Esophagus muscularis mucosa (tissue), 4 donors: Measurements from ENCODE around the gene TCERG1L. TPM values are rescaled to one million over a fixed set of nuclear protein-coding genes. Genes with fewer than 3 reads are reported as not detected.

Experiments
- DNase-seq: peaks from one replicate; pipeline ENCODE4 v3.0.0-alpha.2; 2017; ENCODE audit errors: extremely low spot score
- H3K27ac ChIP-seq, 4 donors: fragments of 200-600 bp; sonication (generic); replicated peaks in 1 of 4; 1 replicate in 3 of 4; 2 replicates in 1 of 4; pipeline ENCODE4 v1.5.1; 2016 to 2019; ENCODE audit warnings: mild to moderate bottlenecking in 1 of 4
- H3K27me3 ChIP-seq, 4 donors: fragments of 200-600 bp; sonication (generic); one replicate each; pipeline versions ENCODE4 v1.5.1 to v1.6.0; 2016 to 2019
- H3K36me3 ChIP-seq, 4 donors: fragments of 200-600 bp; sonication (generic); one replicate each; pipeline ENCODE4 v1.5.1; 2016 to 2019
- H3K4me1 ChIP-seq, 4 donors: fragments of 200-600 bp; sonication (generic); one replicate each; pipeline ENCODE4 v1.5.1; 2016 to 2019
- H3K4me3 ChIP-seq, 4 donors: fragments of 200-600 bp; sonication (generic); 1 replicate in 2 of 4; 2 replicates in 2 of 4; pipeline ENCODE4 v1.5.1; 2016 to 2019; ENCODE audit warnings: mild to moderate bottlenecking in 4 of 4, moderate library complexity in 1 of 4
- H3K9me3 ChIP-seq, 4 donors: fragments of 200-600 bp; sonication (generic); 1 replicate in 3 of 4; 2 replicates in 1 of 4; pipeline ENCODE4 v1.5.1; 2016 to 2019
- EP300 ChIP-seq: sonication (generic); formaldehyde crosslinking; IDR thresholded peaks from one replicate; pipeline ENCODE4 v1.6.1; 2017; ENCODE audit warnings: antibody characterized with exemption
- POLR2A ChIP-seq: fragments of 450-650 bp; IDR thresholded peaks from one replicate; pipeline ENCODE4 v1.6.1; 2017; ENCODE audit warnings: antibody characterized with exemption, moderate library complexity, mild to moderate bottlenecking, low read depth
- POLR2AphosphoS5 ChIP-seq, 2 donors: sonication (generic); formaldehyde crosslinking; IDR thresholded peaks; one replicate each; pipeline ENCODE4 v1.6.1; 2017; ENCODE audit warnings: antibody characterized with exemption in 2 of 2
- WGBS: methylation state at CpG from one replicate; pipeline ENCODE4 v1.1.5; 2018; 5-methylcytosine and 5-hydroxymethylcytosine counted together
- intact Hi-C: fragments of 100-400 bp; cut with DNase I; formaldehyde crosslinking; loops from one replicate; pipeline ENCODE4 v1.15.1; 2023
- total RNA-seq, 4 donors: library from RNA; depleted of rRNA; stranded (reverse); fragments of >200 nt; gene quantifications; one replicate each; pipeline versions ENCODE4 v1.1.0 to v1.2.1, GENCODE V29; 2016
- TF ChIP-seq, protein P1 (sequence below), 3 experiments: fragments of 200-600 bp in 2 of 3; fragments of 450-650 bp in 1 of 3; sonication (generic) in 2 of 3; IDR thresholded peaks; one replicate each; pipeline ENCODE4 v1.5.1; 2017 to 2019; ENCODE audit warnings: antibody characterized with exemption in 3 of 3, mild to moderate bottlenecking in 2 of 3, moderate library complexity in 1 of 3

TCERG1L gene
- total RNA-seq, 4 donors from 2014 or later: not detected

- intact Hi-C loops: no loop called here
- Histone ChIP-seq H3K9me3 (peaks cover 0 to 15% (median 0%) of the 10 kb centered on the region in 4 donors), H3K4me1 (no peaks in the 10 kb centered on the region), H3K27ac (no peak overlapping the region), H3K36me3 (no peaks in the 10 kb centered on the region), H3K27me3 (peaks cover 0 to 38% (median 0%) of the 10 kb centered on the region in 4 donors), H3K4me3 (no peak overlapping the region)
- TF ChIP-seq EP300: no peak
- TF ChIP-seq POLR2A: no peak
- TF ChIP-seq, protein P1, sequence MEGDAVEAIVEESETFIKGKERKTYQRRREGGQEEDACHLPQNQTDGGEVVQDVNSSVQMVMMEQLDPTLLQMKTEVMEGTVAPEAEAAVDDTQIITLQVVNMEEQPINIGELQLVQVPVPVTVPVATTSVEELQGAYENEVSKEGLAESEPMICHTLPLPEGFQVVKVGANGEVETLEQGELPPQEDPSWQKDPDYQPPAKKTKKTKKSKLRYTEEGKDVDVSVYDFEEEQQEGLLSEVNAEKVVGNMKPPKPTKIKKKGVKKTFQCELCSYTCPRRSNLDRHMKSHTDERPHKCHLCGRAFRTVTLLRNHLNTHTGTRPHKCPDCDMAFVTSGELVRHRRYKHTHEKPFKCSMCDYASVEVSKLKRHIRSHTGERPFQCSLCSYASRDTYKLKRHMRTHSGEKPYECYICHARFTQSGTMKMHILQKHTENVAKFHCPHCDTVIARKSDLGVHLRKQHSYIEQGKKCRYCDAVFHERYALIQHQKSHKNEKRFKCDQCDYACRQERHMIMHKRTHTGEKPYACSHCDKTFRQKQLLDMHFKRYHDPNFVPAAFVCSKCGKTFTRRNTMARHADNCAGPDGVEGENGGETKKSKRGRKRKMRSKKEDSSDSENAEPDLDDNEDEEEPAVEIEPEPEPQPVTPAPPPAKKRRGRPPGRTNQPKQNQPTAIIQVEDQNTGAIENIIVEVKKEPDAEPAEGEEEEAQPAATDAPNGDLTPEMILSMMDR (IDR thresholded peaks at IDR 0.05): no peak
- TF ChIP-seq POLR2AphosphoS5 (IDR thresholded peaks at IDR 0.05): no peak
- 59% methylated on average over 17 of the region's 17 CpGs for WGBS
- DNase-seq: no peak
Observed at GRCh38 chr10:131269776-131270460, 41.6 kb downstream of the TCERG1L start.

DNA sequence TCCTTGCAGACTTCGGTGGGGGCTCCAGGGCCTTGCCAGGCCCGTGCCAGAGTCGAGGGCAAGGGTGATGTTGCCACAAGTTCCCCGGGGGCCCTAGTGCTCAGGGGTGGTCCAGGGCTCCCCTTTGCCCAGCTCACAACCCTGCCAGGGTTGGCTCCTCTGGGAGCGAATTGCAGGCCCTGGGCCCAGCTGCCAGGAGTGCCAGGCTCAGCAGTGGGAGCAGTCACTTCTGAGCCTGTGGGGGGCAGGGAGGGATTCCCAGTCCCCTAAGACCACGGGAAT, 43.8 kb downstream of the TCERG1L start:
- Histone ChIP-seq H3K36me3 (no peaks in the 10 kb centered on the region), H3K27me3 (peaks cover 0 to 35% (median 0%) of the 10 kb centered on the region in 4 donors), H3K4me3 (no peak overlapping the region), H3K9me3 (peaks cover 0 to 15% (median 0%) of the 10 kb centered on the region in 4 donors), H3K4me1 (no peaks in the 10 kb centered on the region), H3K27ac (no peak overlapping the region)
- DNase-seq: no peak
- WGBS: 70% methylated on average over 2 of the region's 6 CpGs
- intact Hi-C loops: no loop called here
- TF ChIP-seq POLR2AphosphoS5 (IDR thresholded peaks at IDR 0.05) (no peak), POLR2A (no peak), EP300 (no peak)
- TF ChIP-seq, protein P1 (IDR thresholded peaks at IDR 0.05): no peak

GRCh38 chr10:131266936-131267813, 44.3 kb downstream of the TCERG1L start:
- Histone ChIP-seq H3K27me3 (peaks cover 0 to 30% (median 0%) of the 10 kb centered on the region in 4 donors), H3K4me1 (no peaks in the 10 kb centered on the region), H3K27ac (no peak overlapping the region), H3K4me3 (no peak overlapping the region), H3K9me3 (peaks cover 0 to 15% (median 0%) of the 10 kb centered on the region in 4 donors), H3K36me3 (no peaks in the 10 kb centered on the region)
- DNase-seq: no peak
- WGBS: 79% methylated on average over 8 of the region's 14 CpGs
- no peak for TF ChIP-seq POLR2AphosphoS5 (IDR thresholded peaks at IDR 0.05)
- TF ChIP-seq POLR2A: no peak
- TF ChIP-seq, protein P1 (IDR thresholded peaks at IDR 0.05): no peak
- no peak for TF ChIP-seq EP300
- intact Hi-C loops: no loop called here

- TF ChIP-seq EP300: no peak
- no peak for TF ChIP-seq POLR2AphosphoS5 (IDR thresholded peaks at IDR 0.05)
- no peak for TF ChIP-seq POLR2A
- TF ChIP-seq, protein P1 (IDR thresholded peaks at IDR 0.05): no peak
- H3K4me3 ChIP-seq: no peak overlapping the region
- no peaks in the 10 kb centered on the region for H3K36me3 ChIP-seq
- peaks cover 0 to 15% (median 0%) of the 10 kb centered on the region in 4 donors for H3K9me3 ChIP-seq
- no peak overlapping the region for H3K27ac ChIP-seq
- H3K27me3 ChIP-seq: peaks cover 0 to 26% (median 0%) of the 10 kb centered on the region in 4 donors
- no peaks in the 10 kb centered on the region for H3K4me1 ChIP-seq
- intact Hi-C loops: no loop called here
- WGBS: 77% methylated on average over 8 of the region's 11 CpGs
- no peak for DNase-seq
Observed at GRCh38 chr10:131264110-131264788, 47.3 kb downstream of the TCERG1L start.
